KOPT-K1 (cell line): Measurements from ENCODE around the gene CXCL9.

Experiments used
- H3K27ac ChIP-seq: fragments of 200-600 bp; sonication (generic); 2 replicates; pipeline ENCODE4 v1.5.1; 2016; ENCODE audit warnings: antibody characterized with exemption, mild to moderate bottlenecking, low read depth, low read length; ENCODE audit not compliant: poor library complexity, severe bottlenecking
- H3K36me3 ChIP-seq: fragments of 200-600 bp; sonication (generic); 2 replicates; pipeline ENCODE4 v1.5.1; 2017; ENCODE audit warnings: antibody characterized with exemption, mild to moderate bottlenecking, low read length, moderate library complexity; ENCODE audit not compliant: insufficient read depth
- H3K9me3 ChIP-seq: fragments of 200-600 bp; sonication (generic); 2 replicates; pipeline ENCODE4 v1.5.1; 2017; ENCODE audit warnings: antibody characterized with exemption, low read length, mild to moderate bottlenecking; ENCODE audit not compliant: insufficient read depth, poor library complexity, severe bottlenecking

CXCL9 gene

GRCh38 chr4:75953509-75953908 lies 53.8 kb downstream of the CXCL9 start:
- H3K27ac ChIP-seq, result no peak overlapping the region
- H3K36me3 ChIP-seq, result peaks cover 100% of the 10 kb centered on the region
- H3K9me3 ChIP-seq, result no peaks in the 10 kb centered on the region
